ENCODE data around the gene LHFPL2. TPM values are rescaled to one million over a fixed set of nuclear protein-coding genes. Genes with fewer than 3 reads are reported as not detected.

Gene LHFPL2
- total and polyA plus RNA-seq, 2 of the 4 experiments (the other 2 are of a cell fraction), result 6.5 to 11.3 TPM

DNA sequence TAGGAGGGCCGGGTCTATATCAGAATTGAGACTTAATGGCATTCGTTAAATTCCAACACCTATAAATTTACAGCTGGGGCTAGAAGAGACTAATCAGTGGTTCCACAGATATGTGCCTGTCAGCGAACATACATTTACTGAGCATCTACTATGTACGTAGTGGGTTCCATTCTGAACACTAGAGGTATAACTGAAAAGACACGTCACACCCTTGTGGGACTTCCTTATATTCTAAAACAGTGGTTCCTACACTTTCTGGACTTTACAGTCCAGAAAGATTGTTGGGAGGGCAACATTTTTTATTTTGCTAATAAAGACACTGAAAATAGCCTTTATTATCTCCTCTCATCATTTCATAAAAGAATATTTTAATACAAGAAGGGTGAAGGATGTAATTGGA lies 147.7 kb downstream of the LHFPL2 start:
- Histone ChIP-seq H3K4me2 (ENCODE audit: low read depth, low read length) (no peak overlapping the region), H3K27me3 (ENCODE audit: control insufficient read depth, insufficient read depth, low read length) (no peaks in the 10 kb centered on the region), H4K20me1 (ENCODE audit: insufficient read depth, low read length) (peaks cover 46% of the 10 kb centered on the region), H2AFZ (replicated peaks; ENCODE audit: low read length, poor library complexity) (no peak overlapping the region), H2BK20ac (ENCODE audit: low read depth, low read length) (no peak overlapping the region), H3K79me1 (ENCODE audit: low read depth in 1 of 2, low read length in 2 of 2) (peaks cover 44 to 83% of the 10 kb centered on the region in 2 experiments), H3K36me3 (ENCODE audit: control insufficient read depth, insufficient read depth, low read length) (no peaks in the 10 kb centered on the region; the same call in 1 of the 2 replicates), H3K4ac (ENCODE audit: low read depth, low read length) (no peak overlapping the region), H3K14ac (replicated peaks; ENCODE audit: low read depth, low read length) (0 out of 2 replicates have a peak overlapping the region, but pooled peaks have one; percentile 86), H4K91ac (ENCODE audit: insufficient read depth, low read depth, low read length) (no peak overlapping the region), H3K56ac (ENCODE audit: extremely low read depth, insufficient read depth, low read length) (no peak overlapping the region), H2AK9ac (replicated peaks; ENCODE audit: low read depth, low read length, poor library complexity) (no peak overlapping the region), H3K23ac (ENCODE audit: low read depth, low read length) (no peak overlapping the region), H4K5ac (ENCODE audit: low read depth, low read length) (no peak overlapping the region), H3K9ac (ENCODE audit: low read depth, low read length) (no peak overlapping the region), H3K18ac (ENCODE audit: low read depth, low read length) (no peak overlapping the region), H3K27ac (ENCODE audit: insufficient read depth, low read length) (no peak overlapping the region), H4K8ac (ENCODE audit: low read depth in 2 of 2, low read length in 2 of 2) (no peak overlapping the region), H2BK15ac (ENCODE audit: low read depth, low read length) (no peak overlapping the region), H3K9me1 (ENCODE audit: insufficient read depth, low read length) (peaks cover 38% of the 10 kb centered on the region), H3K9me3 (ENCODE audit: control insufficient read depth, insufficient read depth, low read length) (no peaks in the 10 kb centered on the region), H2AK5ac (ENCODE audit: low read depth, low read length) (no peak overlapping the region), H2BK120ac (ENCODE audit: low read depth, low read length) (no peak overlapping the region), H2BK5ac (ENCODE audit: low read depth, low read length, poor library complexity, severe bottlenecking) (no peak overlapping the region), H3K4me3 (ENCODE audit: insufficient read depth, low read depth, low read length) (no peak overlapping the region), H3K4me1 (ENCODE audit: control insufficient read depth, insufficient read depth, low read length) (peaks cover 35% of the 10 kb centered on the region)
- intact Hi-C loops (cut with micrococcal nuclease), result loop anchor here (5.0 kb wide), 1 partner anchor 34 kb away; no protein-coding TSS in a partner anchor
- TF ChIP-seq SMC3 (IDR thresholded peaks at IDR 0.05; ENCODE audit: low read depth, low read length) (no peak), RFX5 (IDR thresholded peaks at IDR 0.05; ENCODE audit: low read depth, low read length) (no peak), CHD1 (IDR thresholded peaks at IDR 0.05; ENCODE audit: low read depth, low read length) (no peak), FOS (IDR thresholded peaks at IDR 0.05; ENCODE audit: low read depth, low read length) (no peak), MXI1 (IDR thresholded peaks at IDR 0.05; ENCODE audit: borderline replicate concordance, low read depth, low read length) (no peak), RAD21 (IDR thresholded peaks at IDR 0.05; ENCODE audit: low read length) (no peak), USF2 (IDR thresholded peaks at IDR 0.05; ENCODE audit: low read depth, low read length) (no peak), RCOR1 (IDR thresholded peaks at IDR 0.05; ENCODE audit: insufficient replicate concordance, low read length) (no peak), CEBPB (IDR thresholded peaks at IDR 0.05; ENCODE audit: low read depth, low read length) (no peak), BHLHE40 (IDR thresholded peaks at IDR 0.05; ENCODE audit: low read depth, low read length) (no peak), MAZ (IDR thresholded peaks at IDR 0.05; ENCODE audit: borderline replicate concordance, low read depth, low read length) (no peak), NFE2L2 (IDR thresholded peaks at IDR 0.05; ENCODE audit: low read depth, low read length) (no peak), POLR2A (IDR thresholded peaks at IDR 0.05; ENCODE audit: low read depth, low read length) (no peak), MAFK (IDR thresholded peaks at IDR 0.05; ENCODE audit: low read depth, low read length) (no peak)
- TF ChIP-seq, protein P1, sequence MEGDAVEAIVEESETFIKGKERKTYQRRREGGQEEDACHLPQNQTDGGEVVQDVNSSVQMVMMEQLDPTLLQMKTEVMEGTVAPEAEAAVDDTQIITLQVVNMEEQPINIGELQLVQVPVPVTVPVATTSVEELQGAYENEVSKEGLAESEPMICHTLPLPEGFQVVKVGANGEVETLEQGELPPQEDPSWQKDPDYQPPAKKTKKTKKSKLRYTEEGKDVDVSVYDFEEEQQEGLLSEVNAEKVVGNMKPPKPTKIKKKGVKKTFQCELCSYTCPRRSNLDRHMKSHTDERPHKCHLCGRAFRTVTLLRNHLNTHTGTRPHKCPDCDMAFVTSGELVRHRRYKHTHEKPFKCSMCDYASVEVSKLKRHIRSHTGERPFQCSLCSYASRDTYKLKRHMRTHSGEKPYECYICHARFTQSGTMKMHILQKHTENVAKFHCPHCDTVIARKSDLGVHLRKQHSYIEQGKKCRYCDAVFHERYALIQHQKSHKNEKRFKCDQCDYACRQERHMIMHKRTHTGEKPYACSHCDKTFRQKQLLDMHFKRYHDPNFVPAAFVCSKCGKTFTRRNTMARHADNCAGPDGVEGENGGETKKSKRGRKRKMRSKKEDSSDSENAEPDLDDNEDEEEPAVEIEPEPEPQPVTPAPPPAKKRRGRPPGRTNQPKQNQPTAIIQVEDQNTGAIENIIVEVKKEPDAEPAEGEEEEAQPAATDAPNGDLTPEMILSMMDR (conservative IDR thresholded peaks at IDR 0.05; ENCODE audit: low read depth, low read length), result no peak
- TF ChIP-seq, protein P2, sequence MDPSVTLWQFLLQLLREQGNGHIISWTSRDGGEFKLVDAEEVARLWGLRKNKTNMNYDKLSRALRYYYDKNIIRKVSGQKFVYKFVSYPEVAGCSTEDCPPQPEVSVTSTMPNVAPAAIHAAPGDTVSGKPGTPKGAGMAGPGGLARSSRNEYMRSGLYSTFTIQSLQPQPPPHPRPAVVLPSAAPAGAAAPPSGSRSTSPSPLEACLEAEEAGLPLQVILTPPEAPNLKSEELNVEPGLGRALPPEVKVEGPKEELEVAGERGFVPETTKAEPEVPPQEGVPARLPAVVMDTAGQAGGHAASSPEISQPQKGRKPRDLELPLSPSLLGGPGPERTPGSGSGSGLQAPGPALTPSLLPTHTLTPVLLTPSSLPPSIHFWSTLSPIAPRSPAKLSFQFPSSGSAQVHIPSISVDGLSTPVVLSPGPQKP (IDR thresholded peaks at IDR 0.05; ENCODE audit: borderline replicate concordance, low read depth, low read length), result no peak
- ChIA-PET CTCF (no interaction called here), POLR2A (ENCODE audit: unreplicated experiment) (no interaction called here)
- BruUV-seq (replicated peaks), result no TSS peak
- 100% methylated on average over 1 of the region's 5 CpGs; no CpG with 5 or more reads in 1 of the 2 experiments for WGBS, 2 experiments (ENCODE audit: extremely low coverage in 2 of 2, insufficient read length in 1 of 2)
- dilution Hi-C loops (cut with HindIII; ENCODE audit: low sequenced_read_pairs, unreplicated experiment), result no loop called here
- in situ Hi-C loops (cut with MboI; ENCODE audit: low sequenced_read_pairs), result loop anchor here (10.0 kb wide), 1 partner anchor 94 kb away; no protein-coding TSS in a partner anchor
- DNase-seq (no peak), ATAC-seq (ENCODE audit: low read depth) (no peak)

Measured in IMR-90 (cell line).